Measurements from ENCODE around the gene C2CD2.

DNA sequence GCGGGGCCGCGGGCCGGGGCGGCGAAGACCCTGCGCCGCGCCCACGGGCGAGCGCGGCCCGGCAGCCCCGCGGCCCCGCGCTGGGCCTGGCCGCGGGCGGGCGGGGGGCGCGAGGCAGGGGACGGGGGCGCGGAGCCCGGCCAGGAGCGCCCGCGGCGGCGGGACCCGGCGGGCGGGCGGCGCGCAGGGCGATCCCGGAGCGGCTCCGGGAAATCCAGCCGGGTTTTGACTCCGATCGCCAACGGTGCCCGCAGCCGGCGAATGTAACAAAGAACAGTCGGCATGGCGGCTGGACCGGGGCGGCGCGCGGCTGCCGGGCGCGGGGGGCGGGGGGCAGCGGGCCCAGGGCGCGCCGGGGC, 75.0 kb downstream of the C2CD2 start:
- TF ChIP-seq, protein P1, sequence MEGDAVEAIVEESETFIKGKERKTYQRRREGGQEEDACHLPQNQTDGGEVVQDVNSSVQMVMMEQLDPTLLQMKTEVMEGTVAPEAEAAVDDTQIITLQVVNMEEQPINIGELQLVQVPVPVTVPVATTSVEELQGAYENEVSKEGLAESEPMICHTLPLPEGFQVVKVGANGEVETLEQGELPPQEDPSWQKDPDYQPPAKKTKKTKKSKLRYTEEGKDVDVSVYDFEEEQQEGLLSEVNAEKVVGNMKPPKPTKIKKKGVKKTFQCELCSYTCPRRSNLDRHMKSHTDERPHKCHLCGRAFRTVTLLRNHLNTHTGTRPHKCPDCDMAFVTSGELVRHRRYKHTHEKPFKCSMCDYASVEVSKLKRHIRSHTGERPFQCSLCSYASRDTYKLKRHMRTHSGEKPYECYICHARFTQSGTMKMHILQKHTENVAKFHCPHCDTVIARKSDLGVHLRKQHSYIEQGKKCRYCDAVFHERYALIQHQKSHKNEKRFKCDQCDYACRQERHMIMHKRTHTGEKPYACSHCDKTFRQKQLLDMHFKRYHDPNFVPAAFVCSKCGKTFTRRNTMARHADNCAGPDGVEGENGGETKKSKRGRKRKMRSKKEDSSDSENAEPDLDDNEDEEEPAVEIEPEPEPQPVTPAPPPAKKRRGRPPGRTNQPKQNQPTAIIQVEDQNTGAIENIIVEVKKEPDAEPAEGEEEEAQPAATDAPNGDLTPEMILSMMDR (IDR thresholded peaks at IDR 0.05) = no peak
- no peak for TF ChIP-seq POLR2A (IDR thresholded peaks at IDR 0.05)

All from right lobe of liver (tissue), 4 donors.